IMR-90 (cell line): ENCODE data around the gene PODXL2. TPM values are rescaled to one million over a fixed set of nuclear protein-coding genes. Genes with fewer than 3 reads are reported as not detected.

Experiments
- ATAC-seq: fragments of 200-7000 bp; cut with Tn5 transposase; 2 replicates; pipeline ENCODE4 v1.9.1; 2020; ENCODE audit warnings: low read depth, mild to moderate bottlenecking, moderate library complexity
- BruUV-seq: library from RNA; stranded (reverse); fragments of 400-500 nt; replicated peaks from 2 replicates; lab custom pipeline; 2021; lab: Mats Ljungman, UMichigan
- CTCF ChIA-PET: fragments of 300-600 bp; formaldehyde crosslinking; extraction: SDS; loops from one replicate; lab custom pipeline; 2021; ENCODE audit warnings: antibody characterized with exemption; lab: Yijun Ruan, JAX
- POLR2A ChIA-PET: fragments of 300-600 bp; sonication (Branson Sonifier 250); formaldehyde crosslinking; loops from one replicate; lab custom pipeline; 2022; ENCODE audit warnings: antibody characterized with exemption; ENCODE audit not compliant: unreplicated experiment; lab: Charles Lee
- DNase-seq: peaks from one replicate; pipeline ENCODE4 v3.0.0; 2013
- H2AFZ ChIP-seq: replicated peaks from 2 replicates; pipeline ENCODE3; 2013; ENCODE audit warnings: low read length, mild to moderate bottlenecking; ENCODE audit not compliant: poor library complexity
- H2AK5ac ChIP-seq: 2 replicates; pipeline ENCODE4 v1.6.1; 2013; ENCODE audit warnings: low read depth, low read length, inconsistent platforms
- H2AK9ac ChIP-seq: replicated peaks from 2 replicates; pipeline ENCODE3; 2013; ENCODE audit warnings: mild to moderate bottlenecking, low read depth, low read length, moderate library complexity; ENCODE audit not compliant: poor library complexity
- H2BK120ac ChIP-seq: 2 replicates; pipeline ENCODE4 v1.6.1; 2013; ENCODE audit warnings: low read depth, low read length, inconsistent platforms
- H2BK15ac ChIP-seq: 3 replicates; pipeline ENCODE4 v1.6.1; 2013; ENCODE audit warnings: low read depth, low read length, inconsistent platforms
- H2BK20ac ChIP-seq: 2 replicates; pipeline ENCODE4 v1.6.1; 2013; ENCODE audit warnings: low read depth, mild to moderate bottlenecking, inconsistent platforms, low read length, moderate library complexity
- H2BK5ac ChIP-seq: 2 replicates; pipeline ENCODE4 v1.6.1; 2013; ENCODE audit warnings: mild to moderate bottlenecking, low read depth, low read length, inconsistent platforms; ENCODE audit not compliant: poor library complexity, severe bottlenecking
- H3K14ac ChIP-seq: replicated peaks from 2 replicates; pipeline ENCODE4 v1.6.1; 2013; ENCODE audit warnings: low read depth, low read length, inconsistent platforms
- H3K18ac ChIP-seq: 2 replicates; pipeline ENCODE4 v1.6.1; 2013; ENCODE audit warnings: low read depth, low read length, control low read depth
- H3K23ac ChIP-seq: 2 replicates; pipeline ENCODE4 v1.6.1; 2013; ENCODE audit warnings: low read depth, low read length, inconsistent platforms
- H3K27ac ChIP-seq: 2 replicates; pipeline ENCODE4 v1.5.1; 2013; ENCODE audit warnings: mild to moderate bottlenecking, control low read depth, low read length; ENCODE audit not compliant: insufficient read depth
- H3K27me3 ChIP-seq: 2 replicates; pipeline ENCODE4 v1.6.1; 2013; ENCODE audit warnings: low read length; ENCODE audit not compliant: control insufficient read depth, insufficient read depth
- H3K36me3 ChIP-seq: 2 replicates; pipeline ENCODE4 v1.6.1; 2013; ENCODE audit warnings: low read length, mixed read lengths; ENCODE audit not compliant: control insufficient read depth, insufficient read depth
- H3K4ac ChIP-seq: 2 replicates; pipeline ENCODE4 v1.6.1; 2013; ENCODE audit warnings: low read depth, low read length, inconsistent platforms
- H3K4me1 ChIP-seq: 2 replicates; pipeline ENCODE4 v1.6.1; 2013; ENCODE audit warnings: low read length, mixed read lengths; ENCODE audit not compliant: control insufficient read depth, insufficient read depth
- H3K4me2 ChIP-seq: 2 replicates; pipeline ENCODE4 v1.6.1; 2013; ENCODE audit warnings: low read depth, mild to moderate bottlenecking, control low read depth, low read length, moderate library complexity
- H3K4me3 ChIP-seq: 2 replicates; pipeline ENCODE4 v1.5.1; 2013; ENCODE audit warnings: low read depth, mild to moderate bottlenecking, control low read depth, low read length, moderate library complexity; ENCODE audit not compliant: insufficient read depth
- H3K56ac ChIP-seq: 2 replicates; pipeline ENCODE4 v1.6.1; 2013; ENCODE audit warnings: low read length, inconsistent platforms; ENCODE audit not compliant: insufficient read depth; ENCODE audit errors: extremely low read depth
- H3K79me1 ChIP-seq, 2 experiments: 2 replicates each; pipeline ENCODE4 v1.6.1; 2013; ENCODE audit warnings: low read length in 2 of 2, inconsistent platforms in 1 of 2, low read depth in 1 of 2
- H3K9ac ChIP-seq: 2 replicates; pipeline ENCODE4 v1.6.1; 2013; ENCODE audit warnings: low read depth, low read length, control low read depth
- H3K9me1 ChIP-seq: 2 replicates; pipeline ENCODE4 v1.6.1; 2013; ENCODE audit warnings: low read length, inconsistent platforms; ENCODE audit not compliant: insufficient read depth
- H3K9me3 ChIP-seq: 2 replicates; pipeline ENCODE4 v1.6.1; 2013; ENCODE audit warnings: low read length; ENCODE audit not compliant: control insufficient read depth, insufficient read depth
- H4K20me1 ChIP-seq: 2 replicates; pipeline ENCODE4 v1.6.1; 2013; ENCODE audit warnings: low read length, inconsistent platforms; ENCODE audit not compliant: insufficient read depth
- H4K5ac ChIP-seq: 2 replicates; pipeline ENCODE4 v1.6.1; 2013; ENCODE audit warnings: mild to moderate bottlenecking, low read depth, low read length, control low read depth
- H4K8ac ChIP-seq, 2 experiments: 2 replicates each; pipeline ENCODE4 v1.6.1; 2013; ENCODE audit warnings: low read depth in 2 of 2, low read length in 2 of 2, control low read depth in 1 of 2, inconsistent platforms in 1 of 2
- H4K91ac ChIP-seq: 2 replicates; pipeline ENCODE4 v1.6.1; 2013; ENCODE audit warnings: low read depth, low read length, inconsistent platforms; ENCODE audit not compliant: insufficient read depth
- BHLHE40 ChIP-seq: fragments of 150-350 bp; IDR thresholded peaks from 2 replicates; pipeline ENCODE4 v1.6.1; 2016; ENCODE audit warnings: mild to moderate bottlenecking, low read depth, low read length
- CEBPB ChIP-seq: IDR thresholded peaks from 2 replicates; pipeline ENCODE4 v1.6.1; 2012; ENCODE audit warnings: low read depth, low read length, improper control_type of control experiment
- WGBS, 2 experiments: methylation state at CpG; one replicate each; pipeline versions ENCODE4 v1.1.5 to v1.1.7; 2013; ENCODE audit warnings: missing lambda C conversion rate in 2 of 2; ENCODE audit not compliant: insufficient read length in 1 of 2; ENCODE audit errors: extremely low coverage in 2 of 2; 5-methylcytosine and 5-hydroxymethylcytosine counted together
- dilution Hi-C: fragments of 300-500 bp; cut with HindIII; formaldehyde crosslinking; loops from one replicate; pipeline ENCODE4 v1.14.3; 2018; ENCODE audit warnings: low sequenced_read_pairs; ENCODE audit not compliant: unreplicated experiment
- in situ Hi-C: fragments of 300-500 bp; cut with MboI; formaldehyde crosslinking; loops from 3 replicates; pipeline ENCODE4 v1.14.3; 2019; ENCODE audit warnings: low sequenced_read_pairs, inconsistent platforms, mixed read lengths
- intact Hi-C: fragments of 100-400 bp; cut with micrococcal nuclease; formaldehyde crosslinking; loops from 2 replicates; pipeline ENCODE4 v1.10.0; 2022
- polyA plus RNA-seq, 3 experiments: library from polyadenylated mRNA; depleted of rRNA; stranded (reverse); fragments of >200 nt; gene quantifications; 2 replicates each; pipeline ENCODE4 v1.2.3, GENCODE V29; 2012; ENCODE audit warnings: low replicate concordance in 1 of 3
- total RNA-seq: library from RNA; depleted of rRNA; stranded (reverse); fragments of >200 nt; gene quantifications from 2 replicates; pipeline ENCODE4 v1.2.3, GENCODE V29; 2012

Gene PODXL2
- total and polyA plus RNA-seq, 2 of the 4 experiments (the other 2 are of a cell fraction), result 1.6 to 5.4 TPM

- H3K36me3 ChIP-seq, result peaks cover 17% of the 10 kb centered on the region
- in situ Hi-C loops, result no loop called here
- H2BK5ac ChIP-seq, result no peak overlapping the region
- no peak overlapping the region for H3K18ac ChIP-seq
- ChIA-PET POLR2A (no interaction called here), CTCF (no interaction called here)
- no peak overlapping the region for H4K5ac ChIP-seq
- H2BK20ac ChIP-seq, result no peak overlapping the region
- dilution Hi-C loops, result no loop called here
- no peak overlapping the region for H2AK5ac ChIP-seq
- peaks cover 3 to 14% of the 10 kb centered on the region in 2 experiments; a peak in 2 of 4 replicates for H3K79me1 ChIP-seq
- no peak overlapping the region for H3K4me3 ChIP-seq
- no peak overlapping the region for H2AK9ac ChIP-seq
- BruUV-seq, result no TSS peak
- no peaks in the 10 kb centered on the region for H4K20me1 ChIP-seq
- H4K91ac ChIP-seq, result no peak overlapping the region
- intact Hi-C loops, result no loop called here
- H3K4ac ChIP-seq, result no peak overlapping the region
- no peak for DNase-seq
- 71% methylated on average over 4 of the region's 6 CpGs; no CpG with 5 or more reads in 1 of the 2 experiments for WGBS, 2 experiments
- H3K27me3 ChIP-seq, result no peaks in the 10 kb centered on the region
- H4K8ac ChIP-seq, result no peak overlapping the region
- no peak overlapping the region for H3K27ac ChIP-seq
- TF ChIP-seq BHLHE40, result no peak
- TF ChIP-seq CEBPB, result peak; percentile 35; the same call in 1 of the 2 replicates
- no peak overlapping the region for H2AFZ ChIP-seq
- no peak overlapping the region for H3K9ac ChIP-seq
- H2BK15ac ChIP-seq, result no peak overlapping the region
- H3K9me1 ChIP-seq, result peaks cover 3% of the 10 kb centered on the region; the same call in 1 of the 2 replicates
- peaks cover 9% of the 10 kb centered on the region for H3K4me1 ChIP-seq
- H3K9me3 ChIP-seq, result no peaks in the 10 kb centered on the region
- no peak overlapping the region for H3K4me2 ChIP-seq
- no peak overlapping the region for H3K56ac ChIP-seq
- H3K14ac ChIP-seq, result no peak overlapping the region
- no peak for ATAC-seq
- no peak overlapping the region for H2BK120ac ChIP-seq
- no peak overlapping the region for H3K23ac ChIP-seq
These were observed 16.0 kb upstream of the PODXL2 start for GRCh38 chr3:127612966-127613365.
